HG03354 (cell line): ENCODE data around the gene SIGLEC15.
"Not testable (repeated sequence)": the region's sequence is repeated elsewhere in the genome, so short reads cannot be mapped to it uniquely, and the experiment has no call there.

Experiments used
- ATAC-seq: cut with Tn5 transposase; IDR thresholded peaks from one replicate; pipeline ENCODE4 v1.9.1; 2021; ENCODE audit warnings: mild to moderate bottlenecking; ENCODE audit not compliant: unreplicated experiment, poor library complexity, severe bottlenecking

Gene SIGLEC15, protein sequence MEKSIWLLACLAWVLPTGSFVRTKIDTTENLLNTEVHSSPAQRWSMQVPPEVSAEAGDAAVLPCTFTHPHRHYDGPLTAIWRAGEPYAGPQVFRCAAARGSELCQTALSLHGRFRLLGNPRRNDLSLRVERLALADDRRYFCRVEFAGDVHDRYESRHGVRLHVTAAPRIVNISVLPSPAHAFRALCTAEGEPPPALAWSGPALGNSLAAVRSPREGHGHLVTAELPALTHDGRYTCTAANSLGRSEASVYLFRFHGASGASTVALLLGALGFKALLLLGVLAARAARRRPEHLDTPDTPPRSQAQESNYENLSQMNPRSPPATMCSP

DNA sequence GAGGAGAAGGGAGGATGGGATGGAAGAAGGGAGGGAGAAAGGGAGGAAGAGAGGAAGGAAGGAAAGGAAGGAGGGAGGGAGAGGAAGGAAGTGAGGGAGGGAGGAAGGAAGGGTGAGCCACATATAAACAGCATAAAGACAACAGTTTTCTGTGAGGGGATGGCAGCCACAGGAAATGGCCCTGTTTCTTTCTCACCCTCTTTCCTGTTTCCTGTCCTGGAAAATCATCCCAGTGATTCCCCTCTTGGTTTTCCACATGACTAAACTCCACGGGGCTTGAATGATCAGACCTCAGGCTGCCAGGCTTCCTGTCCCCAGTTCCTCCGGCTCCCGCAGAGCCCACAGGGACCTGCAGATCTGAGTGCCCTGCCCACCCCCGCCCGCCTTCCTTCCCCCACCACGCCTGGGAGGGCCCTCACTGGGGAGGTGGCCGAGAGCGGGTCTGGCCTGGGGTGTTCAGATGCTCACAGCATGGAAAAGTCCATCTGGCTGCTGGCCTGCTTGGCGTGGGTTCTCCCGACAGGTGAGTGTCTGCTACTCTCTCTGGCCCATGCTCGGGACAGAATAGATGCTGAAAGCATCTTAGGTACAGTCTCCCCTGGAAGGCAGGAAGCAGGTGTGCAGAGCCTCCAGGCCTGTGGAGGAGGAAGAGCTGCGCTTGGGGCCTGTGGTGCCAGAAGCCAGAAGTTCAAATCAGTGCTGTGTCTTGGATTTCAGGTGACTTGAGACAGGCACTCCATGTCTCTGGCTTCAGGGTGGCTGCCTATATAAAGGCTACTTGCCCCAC lies at the start of gene SIGLEC15:
Gene SIGLEC15, plus strand, starts transcription at position 418 of the 787 bp plus-strand sequence. Its CDS starts 54 bp downstream, at position 472.
- no peak for ATAC-seq

- no peak for ATAC-seq
Observed at GRCh38 chr18:45775743-45776142, 49.7 kb upstream of the SIGLEC15 start.

DNA sequence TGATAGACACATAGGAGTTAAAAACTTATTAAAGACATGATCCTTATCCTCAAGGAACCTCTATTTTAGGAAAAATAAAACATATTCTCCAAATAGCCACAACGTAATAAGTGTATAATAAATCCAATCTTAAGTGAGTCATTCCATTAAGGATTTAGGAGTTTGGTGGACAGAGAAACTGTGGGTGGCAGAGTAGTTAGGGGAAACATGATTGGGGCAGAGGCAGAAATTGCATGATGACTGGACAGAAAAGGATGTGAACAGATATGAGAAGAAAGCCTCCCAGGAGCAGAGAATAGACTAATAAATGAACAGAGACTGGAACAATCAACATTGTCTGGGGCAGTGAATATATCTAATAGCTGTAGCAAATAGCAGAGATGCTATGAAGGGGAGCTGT lies 48.1 kb upstream of the SIGLEC15 start:
- no peak for ATAC-seq

- ATAC-seq, result no peak
Observed at GRCh38 chr18:45780568-45780967, 44.9 kb upstream of the SIGLEC15 start.

- ATAC-seq, result no peak
Observed at GRCh38 chr18:45782662-45783061, 42.8 kb upstream of the SIGLEC15 start.

DNA sequence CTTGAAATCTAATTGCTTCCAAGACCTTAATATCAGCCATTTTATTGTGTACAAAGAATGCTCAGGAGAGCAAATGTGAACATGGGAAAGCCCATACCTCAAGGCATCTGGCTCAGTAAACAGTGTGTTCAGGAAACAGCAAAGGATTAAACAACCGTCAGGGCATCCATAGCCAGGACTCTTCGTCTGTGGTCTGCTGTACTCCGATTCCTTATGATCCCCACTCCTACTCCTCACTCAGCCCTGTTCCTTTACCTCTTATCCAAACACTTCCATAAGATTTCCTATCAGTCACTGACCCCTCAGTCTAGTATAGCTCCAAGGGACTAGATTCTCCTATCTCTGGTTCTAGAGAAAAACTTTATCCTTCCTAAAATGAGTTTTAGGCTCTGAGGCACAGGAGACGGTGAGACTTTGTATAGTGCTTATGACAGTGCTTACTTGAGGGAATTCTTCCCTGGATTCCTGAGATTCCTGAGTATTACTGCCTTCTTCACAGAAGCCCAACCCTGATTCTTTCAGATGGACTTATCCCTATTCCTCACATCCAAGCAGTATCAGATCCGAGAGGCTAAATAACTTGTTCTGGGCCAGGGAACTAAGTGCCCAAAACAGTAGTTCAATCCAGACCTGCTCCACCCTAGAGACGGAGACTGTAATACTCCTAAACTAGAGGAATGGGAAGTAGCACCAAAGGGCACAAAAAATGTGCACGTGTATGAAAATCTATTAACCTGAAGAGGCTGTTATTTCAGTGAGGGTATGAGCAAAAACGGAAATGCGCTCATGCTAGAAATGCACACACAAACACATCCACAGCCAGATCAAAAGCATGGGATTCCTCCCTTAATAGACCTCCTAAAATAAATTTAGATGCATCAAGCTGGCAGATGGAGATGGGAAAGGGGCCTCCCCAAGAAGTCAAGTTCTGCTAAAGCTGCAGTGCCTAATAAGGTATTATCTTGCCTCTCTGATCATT lies 42.1 kb upstream of the SIGLEC15 start:
- no peak for ATAC-seq

GRCh38 chr18:45785134-45785533 lies 40.3 kb upstream of the SIGLEC15 start:
- no peak for ATAC-seq

GRCh38 chr18:45786941-45787340 lies 38.5 kb upstream of the SIGLEC15 start:
- ATAC-seq, result no peak

DNA sequence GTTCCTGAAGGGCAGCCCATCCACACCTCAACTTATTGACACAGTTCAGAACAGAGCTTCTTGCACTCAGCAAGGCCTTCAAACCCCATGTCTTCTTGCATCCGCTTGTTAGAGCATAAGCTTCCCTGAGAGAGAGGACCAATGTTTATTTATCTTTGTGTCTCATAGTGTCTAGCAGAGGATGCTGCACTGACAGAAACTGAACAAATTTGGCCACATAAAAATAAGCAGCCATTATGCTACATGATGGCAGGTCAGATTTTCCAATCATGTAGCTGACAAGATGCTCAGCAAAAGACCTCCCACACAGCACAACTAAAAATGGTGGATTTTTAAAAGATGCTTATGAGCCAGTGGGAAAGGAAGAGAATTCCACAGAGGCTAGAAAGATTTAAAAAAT lies 38.1 kb upstream of the SIGLEC15 start:
- no peak for ATAC-seq

- no peak for ATAC-seq
Observed at GRCh38 chr18:45788861-45789260, 36.6 kb upstream of the SIGLEC15 start.

DNA sequence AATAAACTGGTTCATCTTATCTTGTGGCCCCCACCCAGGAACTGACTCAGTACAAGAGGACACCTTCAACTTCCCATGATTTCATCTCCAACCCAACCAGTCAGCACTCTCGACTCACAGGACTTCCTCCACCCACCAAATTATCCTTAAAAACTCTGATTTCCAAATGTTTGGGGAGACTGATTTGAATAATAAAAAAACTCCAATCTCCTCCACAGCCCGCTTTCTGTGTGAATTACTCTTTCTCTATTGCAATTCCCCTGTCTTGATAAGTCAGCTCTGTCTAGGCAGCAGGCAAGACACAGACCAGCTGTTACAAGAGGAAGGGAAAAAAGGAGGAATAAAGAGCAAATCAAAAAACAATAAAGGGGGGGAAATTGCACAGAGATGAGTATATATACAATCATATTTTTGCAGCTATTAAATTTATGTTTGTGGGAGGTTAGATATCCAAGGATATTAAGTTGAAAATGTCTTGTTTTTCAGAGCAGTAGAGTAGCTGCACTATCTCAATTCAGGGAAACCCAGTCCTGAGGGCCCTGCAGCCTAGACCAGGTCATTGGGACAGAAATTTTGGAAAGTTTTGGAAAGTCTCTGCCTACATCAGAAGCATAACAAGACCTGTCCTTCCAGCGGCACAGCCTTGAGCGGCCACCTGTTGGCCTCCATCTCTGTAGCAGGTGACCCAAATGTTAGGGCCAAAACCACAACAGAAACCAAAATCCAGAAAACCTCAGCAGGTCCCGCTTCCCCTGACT lies 32.8 kb upstream of the SIGLEC15 start:
- ATAC-seq, result no peak

DNA sequence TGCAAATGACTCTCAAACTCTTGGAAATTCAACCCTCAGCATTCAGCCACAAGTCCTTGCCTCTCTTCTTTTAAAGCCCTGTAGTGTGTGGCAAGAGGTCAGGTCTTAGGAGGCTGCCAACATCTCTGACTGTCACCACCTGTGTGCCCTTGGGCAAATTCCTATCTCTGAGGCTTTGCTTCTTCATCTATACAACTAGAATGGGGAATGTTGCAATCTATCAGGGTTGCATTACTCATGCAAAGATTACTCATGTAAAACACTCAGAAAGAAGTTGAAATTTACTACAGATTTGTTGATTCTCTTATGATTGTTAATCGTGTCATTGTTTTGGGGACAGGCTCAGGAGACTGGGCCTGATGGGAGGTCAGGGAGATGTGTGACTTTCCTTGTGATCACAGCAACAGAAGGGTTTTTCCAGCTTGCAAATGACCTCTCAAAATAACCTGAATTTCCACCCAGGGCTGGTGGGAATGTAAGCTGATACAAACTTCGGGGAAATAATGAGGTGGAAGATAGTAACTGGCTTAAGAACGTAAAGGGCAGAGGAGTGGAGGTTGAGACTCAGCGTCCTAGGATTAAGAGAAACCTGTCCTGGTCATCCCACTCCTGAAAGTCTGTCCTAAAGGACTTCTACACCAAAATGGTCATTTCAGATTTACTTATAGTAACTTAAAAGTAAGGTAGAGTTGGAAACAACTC lies 32.1 kb upstream of the SIGLEC15 start:
- no peak for ATAC-seq

GRCh38 chr18:45801416-45802004 lies 24.0 kb upstream of the SIGLEC15 start:
- ATAC-seq, result no peak

GRCh38 chr18:45802814-45803492 lies 22.5 kb upstream of the SIGLEC15 start:
- no peak for ATAC-seq

GRCh38 chr18:45805551-45805950 lies 19.9 kb upstream of the SIGLEC15 start:
- no peak for ATAC-seq

DNA sequence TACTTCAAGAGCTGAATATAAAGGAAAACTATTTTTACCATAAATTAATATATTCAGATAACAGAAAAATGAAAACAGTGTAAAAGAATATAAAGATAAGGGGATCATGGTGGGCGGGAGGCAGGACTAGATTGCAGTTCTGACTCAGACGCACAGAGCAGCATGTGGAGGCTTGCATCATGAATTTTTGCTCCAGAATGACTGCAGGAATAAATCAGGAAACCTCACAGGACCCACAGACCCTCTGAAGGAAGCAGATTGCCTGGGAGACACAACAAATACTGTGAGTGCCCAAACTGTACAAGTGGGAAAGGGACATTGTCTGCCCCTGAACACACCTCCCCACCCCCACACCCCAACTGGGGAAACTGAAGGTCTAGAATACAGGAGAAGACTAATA lies 19.2 kb upstream of the SIGLEC15 start:
- no peak for ATAC-seq

DNA sequence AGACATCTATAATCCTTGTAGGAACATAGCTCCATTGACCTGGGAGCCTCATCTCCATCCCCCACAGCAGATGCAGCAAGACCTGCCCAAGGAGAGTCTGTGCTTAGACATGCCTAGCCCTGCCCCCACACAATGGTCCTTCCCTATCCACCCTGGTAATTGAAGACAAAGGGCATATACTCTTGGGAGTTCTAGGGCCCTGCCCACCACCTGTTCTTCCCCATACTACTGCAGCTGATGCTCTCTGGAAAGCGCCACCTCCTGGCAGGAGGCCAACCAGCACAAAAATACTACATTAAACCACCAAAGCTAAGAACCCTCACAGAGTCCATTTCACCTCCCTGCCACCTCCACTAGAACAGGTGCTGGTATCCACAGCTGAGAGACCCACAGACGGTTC lies 18.3 kb upstream of the SIGLEC15 start:
- not testable (repeated sequence) for ATAC-seq

DNA sequence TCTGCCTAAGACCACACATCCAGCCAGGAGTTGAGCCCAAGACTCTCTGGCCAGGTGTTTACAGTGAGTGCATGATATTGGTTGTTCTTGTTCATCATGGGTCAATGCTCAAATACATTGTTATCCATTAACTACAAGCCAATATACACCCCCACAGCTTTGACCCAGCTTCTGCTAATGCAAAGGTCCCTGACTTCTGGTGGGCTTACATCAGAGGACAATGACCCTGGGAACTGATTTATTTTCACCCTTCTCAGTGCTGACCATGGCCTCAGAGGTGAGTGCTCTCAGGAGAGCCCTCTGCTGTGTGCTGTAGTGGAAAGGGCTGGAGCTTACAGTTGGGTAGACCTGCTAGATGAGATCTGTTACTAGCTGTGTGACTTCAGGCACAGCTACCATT lies 10.7 kb upstream of the SIGLEC15 start:
- not testable (repeated sequence) for ATAC-seq
